GM10847 (cell line): ENCODE data around the gene CTDSPL2.

Experiments
- POLR2A ChIP-seq: IDR thresholded peaks from 2 replicates; pipeline ENCODE4 v1.6.1; 2011; ENCODE audit not compliant: insufficient read length; ENCODE audit errors: extremely low read depth

The CTDSPL2 gene

GRCh38 chr15:44458429-44458828, 31.0 kb downstream of the CTDSPL2 start:
- no peak for TF ChIP-seq POLR2A

GRCh38 chr15:44468709-44469385, 41.4 kb downstream of the CTDSPL2 start:
- no peak for TF ChIP-seq POLR2A

- no peak for TF ChIP-seq POLR2A
These were observed 44.5 kb downstream of the CTDSPL2 start for GRCh38 chr15:44471885-44472455.

GRCh38 chr15:44479343-44479742, 51.9 kb downstream of the CTDSPL2 start:
- no peak for TF ChIP-seq POLR2A

- TF ChIP-seq POLR2A = no peak
These were observed 54.7 kb downstream of the CTDSPL2 start for GRCh38 chr15:44482090-44482489.

- no peak for TF ChIP-seq POLR2A
These were observed 58.5 kb downstream of the CTDSPL2 start for GRCh38 chr15:44485880-44486279.

- TF ChIP-seq POLR2A = no peak
These were observed 62.0 kb downstream of the CTDSPL2 start for GRCh38 chr15:44489464-44489863.

GRCh38 chr15:44490622-44491021, 63.2 kb downstream of the CTDSPL2 start:
- no peak for TF ChIP-seq POLR2A

- no peak for TF ChIP-seq POLR2A
These were observed 64.6 kb downstream of the CTDSPL2 start for GRCh38 chr15:44492040-44492439.

GRCh38 chr15:44492672-44493071, 65.2 kb downstream of the CTDSPL2 start:
- TF ChIP-seq POLR2A = no peak

GRCh38 chr15:44495562-44495961, 68.1 kb downstream of the CTDSPL2 start:
- TF ChIP-seq POLR2A = no peak

- TF ChIP-seq POLR2A = no peak
These were observed 73.1 kb downstream of the CTDSPL2 start for GRCh38 chr15:44500555-44500954.

- no peak for TF ChIP-seq POLR2A
These were observed 74.4 kb downstream of the CTDSPL2 start for GRCh38 chr15:44501768-44502366.

GRCh38 chr15:44516436-44516835, 89.0 kb downstream of the CTDSPL2 start:
- TF ChIP-seq POLR2A = no peak

- TF ChIP-seq POLR2A = no peak
These were observed 92.1 kb downstream of the CTDSPL2 start for GRCh38 chr15:44519537-44519936.

- no peak for TF ChIP-seq POLR2A
These were observed 97.6 kb downstream of the CTDSPL2 start for GRCh38 chr15:44525018-44525417.
